ENCODE measurements around the gene PDF. TPM values are rescaled to one million over a fixed set of nuclear protein-coding genes. Genes with fewer than 3 reads are reported as not detected.

The PDF gene
- total and polyA plus RNA-seq, 2 of the 13 experiments (the other 11 are each of a cell fraction or from before 2014, with no cell fraction given), result 12.4 to 48.8 TPM

GRCh38 chr16:69339289-69340094 lies 9.1 kb upstream of the PDF start, which contains the start of the genes COG8 and NIP7 (continued):
- TF ChIP-seq TMF1 (CRISPR knock-in tag; IDR thresholded peaks at IDR 0.05; ENCODE audit: low read depth) (peak; percentile 84; the same call in 1 of the 2 replicates), FOXM1 (CRISPR knock-in tag; IDR thresholded peaks at IDR 0.05) (no peak), TEAD2 (CRISPR knock-in tag; IDR thresholded peaks at IDR 0.05) (0 out of 2 replicates have a peak, but pooled peaks have one; percentile 16), NCOR1 (IDR thresholded peaks at IDR 0.05; ENCODE audit: borderline replicate concordance, low read length) (no peak), MAFG (CRISPR knock-in tag; IDR thresholded peaks at IDR 0.05) (no peak), MAZ (IDR thresholded peaks at IDR 0.05; ENCODE audit: borderline replicate concordance, low read depth, low read length) (peak; percentile 42; the same call in 1 of the 2 replicates), MAZ (CRISPR knock-in tag; IDR thresholded peaks at IDR 0.05; ENCODE audit: low read depth) (peak; percentile 88), ZMYM2 (CRISPR knock-in tag; IDR thresholded peaks at IDR 0.05) (peak; percentile 73), THAP11 (CRISPR knock-in tag; IDR thresholded peaks at IDR 0.05) (peak; percentile 97), RFX3 (CRISPR knock-in tag; IDR thresholded peaks at IDR 0.05) (no peak)
- TF ChIP-seq, protein P1, sequence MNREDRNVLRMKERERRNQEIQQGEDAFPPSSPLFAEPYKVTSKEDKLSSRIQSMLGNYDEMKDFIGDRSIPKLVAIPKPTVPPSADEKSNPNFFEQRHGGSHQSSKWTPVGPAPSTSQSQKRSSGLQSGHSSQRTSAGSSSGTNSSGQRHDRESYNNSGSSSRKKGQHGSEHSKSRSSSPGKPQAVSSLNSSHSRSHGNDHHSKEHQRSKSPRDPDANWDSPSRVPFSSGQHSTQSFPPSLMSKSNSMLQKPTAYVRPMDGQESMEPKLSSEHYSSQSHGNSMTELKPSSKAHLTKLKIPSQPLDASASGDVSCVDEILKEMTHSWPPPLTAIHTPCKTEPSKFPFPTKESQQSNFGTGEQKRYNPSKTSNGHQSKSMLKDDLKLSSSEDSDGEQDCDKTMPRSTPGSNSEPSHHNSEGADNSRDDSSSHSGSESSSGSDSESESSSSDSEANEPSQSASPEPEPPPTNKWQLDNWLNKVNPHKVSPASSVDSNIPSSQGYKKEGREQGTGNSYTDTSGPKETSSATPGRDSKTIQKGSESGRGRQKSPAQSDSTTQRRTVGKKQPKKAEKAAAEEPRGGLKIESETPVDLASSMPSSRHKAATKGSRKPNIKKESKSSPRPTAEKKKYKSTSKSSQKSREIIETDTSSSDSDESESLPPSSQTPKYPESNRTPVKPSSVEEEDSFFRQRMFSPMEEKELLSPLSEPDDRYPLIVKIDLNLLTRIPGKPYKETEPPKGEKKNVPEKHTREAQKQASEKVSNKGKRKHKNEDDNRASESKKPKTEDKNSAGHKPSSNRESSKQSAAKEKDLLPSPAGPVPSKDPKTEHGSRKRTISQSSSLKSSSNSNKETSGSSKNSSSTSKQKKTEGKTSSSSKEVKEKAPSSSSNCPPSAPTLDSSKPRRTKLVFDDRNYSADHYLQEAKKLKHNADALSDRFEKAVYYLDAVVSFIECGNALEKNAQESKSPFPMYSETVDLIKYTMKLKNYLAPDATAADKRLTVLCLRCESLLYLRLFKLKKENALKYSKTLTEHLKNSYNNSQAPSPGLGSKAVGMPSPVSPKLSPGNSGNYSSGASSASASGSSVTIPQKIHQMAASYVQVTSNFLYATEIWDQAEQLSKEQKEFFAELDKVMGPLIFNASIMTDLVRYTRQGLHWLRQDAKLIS (CRISPR knock-in tag; IDR thresholded peaks at IDR 0.05), result peak; percentile 68
